HS-5 (cell line): ENCODE results near the gene SAMD15.
A peak's percentile ranks its signal among the peaks of the same experiment; 100 is the strongest.
"Not testable (repeated sequence)": the region's sequence is repeated elsewhere in the genome, so short reads cannot be mapped to it uniquely, and the experiment has no call there.

Source experiments
- DNase-seq: peaks from one replicate; pipeline ENCODE4 v3.0.0-alpha.2; 2012; ENCODE audit warnings: low read depth

Gene SAMD15

GRCh38 chr14:77375973-77376770 lies 1.0 kb upstream of the SAMD15 start:
- DNase-seq = no peak

GRCh38 chr14:77377502-77377844 lies 294 bp downstream of the SAMD15 start:
- no peak for DNase-seq

- DNase-seq = no peak
Observed at GRCh38 chr14:77378701-77379100, 1.5 kb downstream of the SAMD15 start.

GRCh38 chr14:77390188-77390587 lies 13.0 kb downstream of the SAMD15 start:
- no peak for DNase-seq

GRCh38 chr14:77400216-77400615 lies 23.0 kb downstream of the SAMD15 start:
- no peak for DNase-seq

- no peak for DNase-seq
Observed at GRCh38 chr14:77403768-77404167, 26.6 kb downstream of the SAMD15 start.

GRCh38 chr14:77406086-77406485 lies 28.9 kb downstream of the SAMD15 start:
- DNase-seq = no peak

- no peak for DNase-seq
Observed at GRCh38 chr14:77406718-77407117, 29.5 kb downstream of the SAMD15 start.

GRCh38 chr14:77407158-77407557 lies 30.0 kb downstream of the SAMD15 start:
- no peak for DNase-seq

GRCh38 chr14:77409131-77409533 lies 32.0 kb downstream of the SAMD15 start:
- no peak for DNase-seq

GRCh38 chr14:77415403-77416030 lies 38.3 kb downstream of the SAMD15 start:
- DNase-seq = not testable (repeated sequence)

- DNase-seq = not testable (repeated sequence)
Observed at GRCh38 chr14:77416098-77416497, 38.9 kb downstream of the SAMD15 start.

- DNase-seq = no peak
Observed at GRCh38 chr14:77416836-77417235, 39.7 kb downstream of the SAMD15 start.

- peak; percentile 25 for DNase-seq
Observed at GRCh38 chr14:77421201-77421600, 44.0 kb downstream of the SAMD15 start.

- no peak for DNase-seq
Observed at GRCh38 chr14:77423423-77423822, 46.2 kb downstream of the SAMD15 start, which contains the start of gene NOXRED1. Gene NOXRED1 (minus strand): TSS chr14:77423523. CDS start chr14:77422889, 634 bp downstream.

GRCh38 chr14:77424862-77425261 lies 47.7 kb downstream of the SAMD15 start:
- DNase-seq = no peak

- no peak for DNase-seq
Observed at GRCh38 chr14:77426396-77426795, 49.2 kb downstream of the SAMD15 start.

- no peak for DNase-seq
Observed at GRCh38 chr14:77436042-77436441, 58.9 kb downstream of the SAMD15 start.

GRCh38 chr14:77438596-77438995 lies 61.4 kb downstream of the SAMD15 start:
- DNase-seq = no peak

- DNase-seq = no peak
Observed at GRCh38 chr14:77439861-77440260, 62.7 kb downstream of the SAMD15 start.
